PC-9 (cell line): ENCODE data around the gene SELPLG.

Source experiments
- EZH2 ChIP-seq: fragments of 200-600 bp; sonication (generic); IDR thresholded peaks from 2 replicates; pipeline ENCODE4 v1.8.0; 2017; ENCODE audit warnings: antibody characterized with exemption, low read depth
- TF ChIP-seq, protein P1 (sequence below): fragments of 200-600 bp; sonication (generic); conservative IDR thresholded peaks from 2 replicates; pipeline ENCODE4 v1.6.1; 2017; ENCODE audit warnings: mixed run types, antibody characterized with exemption, mild to moderate bottlenecking, moderate library complexity

GRCh38 chr12:108621161-108621560, 12.5 kb downstream of the SELPLG start:
- TF ChIP-seq, protein P1, sequence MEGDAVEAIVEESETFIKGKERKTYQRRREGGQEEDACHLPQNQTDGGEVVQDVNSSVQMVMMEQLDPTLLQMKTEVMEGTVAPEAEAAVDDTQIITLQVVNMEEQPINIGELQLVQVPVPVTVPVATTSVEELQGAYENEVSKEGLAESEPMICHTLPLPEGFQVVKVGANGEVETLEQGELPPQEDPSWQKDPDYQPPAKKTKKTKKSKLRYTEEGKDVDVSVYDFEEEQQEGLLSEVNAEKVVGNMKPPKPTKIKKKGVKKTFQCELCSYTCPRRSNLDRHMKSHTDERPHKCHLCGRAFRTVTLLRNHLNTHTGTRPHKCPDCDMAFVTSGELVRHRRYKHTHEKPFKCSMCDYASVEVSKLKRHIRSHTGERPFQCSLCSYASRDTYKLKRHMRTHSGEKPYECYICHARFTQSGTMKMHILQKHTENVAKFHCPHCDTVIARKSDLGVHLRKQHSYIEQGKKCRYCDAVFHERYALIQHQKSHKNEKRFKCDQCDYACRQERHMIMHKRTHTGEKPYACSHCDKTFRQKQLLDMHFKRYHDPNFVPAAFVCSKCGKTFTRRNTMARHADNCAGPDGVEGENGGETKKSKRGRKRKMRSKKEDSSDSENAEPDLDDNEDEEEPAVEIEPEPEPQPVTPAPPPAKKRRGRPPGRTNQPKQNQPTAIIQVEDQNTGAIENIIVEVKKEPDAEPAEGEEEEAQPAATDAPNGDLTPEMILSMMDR: no peak
- no peak for TF ChIP-seq EZH2
